HG03159 (cell line): ENCODE measurements around the gene SLC6A1.

Experiments used
- ATAC-seq: cut with Tn5 transposase; IDR thresholded peaks from one replicate; pipeline ENCODE4 v1.9.1; 2021; ENCODE audit warnings: mild to moderate bottlenecking, moderate library complexity; ENCODE audit not compliant: unreplicated experiment

Gene SLC6A1

GRCh38 chr3:10992943-10993728 lies 588 bp downstream of the SLC6A1 start:
- ATAC-seq = no peak

- ATAC-seq = no peak
Observed at GRCh38 chr3:10993729-10994065, 1.1 kb downstream of the SLC6A1 start.

- no peak for ATAC-seq
Observed at GRCh38 chr3:10994306-10994705, 1.8 kb downstream of the SLC6A1 start.

GRCh38 chr3:10995871-10996270 lies 3.3 kb downstream of the SLC6A1 start:
- no peak for ATAC-seq

GRCh38 chr3:10996345-10997013 lies 3.9 kb downstream of the SLC6A1 start:
- no peak for ATAC-seq

- no peak for ATAC-seq
Observed at GRCh38 chr3:10997196-10997595, 4.6 kb downstream of the SLC6A1 start.

GRCh38 chr3:10998542-10998941 lies 6.0 kb downstream of the SLC6A1 start:
- no peak for ATAC-seq

GRCh38 chr3:10999221-11000107 lies 6.9 kb downstream of the SLC6A1 start:
- no peak for ATAC-seq

- no peak for ATAC-seq
Observed at GRCh38 chr3:11000528-11000927, 8.0 kb downstream of the SLC6A1 start.

GRCh38 chr3:11001020-11001657 lies 8.6 kb downstream of the SLC6A1 start:
- ATAC-seq = no peak

GRCh38 chr3:11001658-11002021 lies 9.1 kb downstream of the SLC6A1 start:
- no peak for ATAC-seq

- no peak for ATAC-seq
Observed at GRCh38 chr3:11002371-11002807, 9.8 kb downstream of the SLC6A1 start.

- ATAC-seq = no peak
Observed at GRCh38 chr3:11004563-11004962, 12.0 kb downstream of the SLC6A1 start.

GRCh38 chr3:11005686-11006256 lies 13.2 kb downstream of the SLC6A1 start:
- ATAC-seq = no peak

- ATAC-seq = no peak
Observed at GRCh38 chr3:11006986-11007933, 14.7 kb downstream of the SLC6A1 start.

GRCh38 chr3:11009898-11010297 lies 17.4 kb downstream of the SLC6A1 start:
- no peak for ATAC-seq

- no peak for ATAC-seq
Observed at GRCh38 chr3:11010426-11011165, 18.0 kb downstream of the SLC6A1 start.

GRCh38 chr3:11014253-11014652 lies 21.7 kb downstream of the SLC6A1 start:
- ATAC-seq = no peak

- no peak for ATAC-seq
Observed at GRCh38 chr3:11014752-11015151, 22.2 kb downstream of the SLC6A1 start.
